Measurements from ENCODE around the gene TOMM40L. TPM values are rescaled to one million over a fixed set of nuclear protein-coding genes. Genes with fewer than 3 reads are reported as not detected.
A peak's percentile ranks its signal among the peaks of the same experiment; 100 is the strongest.
"Not testable (repeated sequence)": the region's sequence is repeated elsewhere in the genome, so short reads cannot be mapped to it uniquely, and the experiment has no call there.

The TOMM40L gene
- polyA plus RNA-seq, 1 donor from 2014 or later, result 3.8 TPM

- H3K4me1 Mint-ChIP-seq, result peaks cover 19 to 23% (median 22%) of the 10 kb centered on the region in 3 donors
Measured at GRCh38 chr1:161223805-161224694, 1.8 kb upstream of the TOMM40L start.

GRCh38 chr1:161224695-161225087 lies 1.2 kb upstream of the TOMM40L start:
- not testable (repeated sequence) for H3K9me3 Mint-ChIP-seq, H3K36me3 Mint-ChIP-seq, H3K4me3 Mint-ChIP-seq, H3K27ac Mint-ChIP-seq
- peaks cover 26% of the 10 kb centered on the region for H3K27me3 Mint-ChIP-seq
- H3K4me1 Mint-ChIP-seq, result peaks cover 18 to 23% (median 22%) of the 10 kb centered on the region in 3 donors

More at GRCh38 chr1:161223805-161224694, 1.8 kb upstream of the TOMM40L start:
- Mint-ChIP-seq H3K9me3 (peaks cover 0 to 2% (median 0%) of the 10 kb centered on the region in 3 donors), H3K27me3 (peaks cover 26% of the 10 kb centered on the region), H3K4me3 (no peak overlapping the region), H3K27ac (no peak overlapping the region), H3K36me3 (peaks cover 6% of the 10 kb centered on the region)

DNA sequence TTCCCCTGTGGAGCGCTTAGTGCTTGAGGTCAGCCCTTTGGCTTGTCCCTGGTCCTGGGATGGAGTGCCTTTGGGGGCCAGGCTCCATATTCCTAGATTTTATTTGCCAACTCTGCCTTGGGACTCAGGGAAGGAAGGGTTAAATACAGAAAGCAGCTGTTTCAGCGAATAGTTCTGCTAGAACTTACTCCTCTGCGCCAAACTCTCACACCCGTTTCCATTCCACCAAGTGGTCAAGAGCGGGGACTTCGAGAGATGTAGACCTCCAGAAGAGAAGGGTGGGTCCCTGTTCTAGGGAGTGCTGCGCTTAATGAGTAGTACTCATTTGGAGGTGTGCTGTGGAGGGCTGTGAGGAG lies 704 bp upstream of the TOMM40L start:
- H3K4me1 Mint-ChIP-seq, result peaks cover 18 to 23% (median 22%) of the 10 kb centered on the region in 3 donors
- H3K9me3 Mint-ChIP-seq, result no peaks in the 10 kb centered on the region

DNA sequence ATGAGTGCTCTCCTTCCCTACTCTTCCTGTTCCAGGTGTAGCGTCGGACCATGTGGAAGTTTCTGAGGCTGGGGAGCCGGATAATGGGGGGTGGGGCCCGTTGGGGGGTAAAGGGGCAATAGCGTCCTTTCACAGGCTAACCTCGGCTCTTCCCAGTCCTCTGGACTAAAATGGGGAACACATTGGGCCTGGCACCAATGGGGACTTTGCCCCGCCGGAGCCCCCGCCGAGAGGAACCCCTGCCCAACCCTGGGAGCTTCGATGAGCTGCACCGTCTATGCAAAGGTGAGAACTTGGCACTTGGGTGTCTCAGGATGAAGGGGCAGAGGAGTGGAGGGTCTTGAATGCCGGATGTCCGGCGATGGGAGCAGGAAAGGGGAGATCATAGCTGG lies 456 bp downstream of the TOMM40L start:
- no peaks in the 10 kb centered on the region for H3K9me3 Mint-ChIP-seq
- H3K36me3 Mint-ChIP-seq, result peaks cover 6% of the 10 kb centered on the region
- H3K4me1 Mint-ChIP-seq, result peaks cover 18 to 23% (median 22%) of the 10 kb centered on the region in 3 donors
- peak overlapping the region in 2 of 3 donors; percentile 70 to 90 for H3K27ac Mint-ChIP-seq
- peaks cover 18% of the 10 kb centered on the region for H3K27me3 Mint-ChIP-seq
- H3K4me3 Mint-ChIP-seq, result peak overlapping the region; percentile 82 to 100 (median 98)

More for the DNA sequence above, 704 bp upstream of the TOMM40L start:
- Mint-ChIP-seq H3K27me3 (peaks cover 24% of the 10 kb centered on the region), H3K27ac (peak overlapping the region in 2 of 3 donors; percentile 70 to 91), H3K36me3 (peaks cover 6% of the 10 kb centered on the region), H3K4me3 (peak overlapping the region in 3 of 4 donors; percentile 82 to 100 (median 99))

DNA sequence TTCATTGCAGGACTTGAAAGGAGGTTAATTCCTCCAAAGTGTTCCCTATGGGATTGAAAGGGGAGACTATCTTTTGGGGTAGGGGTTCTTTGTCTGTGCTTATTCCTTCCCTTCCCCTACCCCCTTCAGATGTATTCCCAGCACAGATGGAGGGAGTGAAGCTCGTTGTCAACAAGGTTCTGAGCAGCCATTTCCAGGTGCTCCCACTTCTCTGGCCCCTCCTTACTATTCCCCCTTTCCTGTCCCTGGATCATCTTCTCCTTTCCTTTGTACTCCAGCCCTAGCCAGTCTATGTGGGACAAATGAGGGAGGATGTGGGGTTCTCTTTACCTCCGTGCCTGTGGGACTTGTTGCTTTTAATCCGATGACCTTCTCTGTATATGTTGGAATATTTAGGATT lies 899 bp downstream of the TOMM40L start:
- H3K27ac Mint-ChIP-seq, result no peak overlapping the region
- H3K9me3 Mint-ChIP-seq, result no peaks in the 10 kb centered on the region
- H3K27me3 Mint-ChIP-seq, result peaks cover 18% of the 10 kb centered on the region
- H3K4me3 Mint-ChIP-seq, result peak overlapping the region; percentile 67 to 91 (median 72)
- peaks cover 18 to 23% (median 22%) of the 10 kb centered on the region in 3 donors for H3K4me1 Mint-ChIP-seq
- H3K36me3 Mint-ChIP-seq, result peaks cover 6% of the 10 kb centered on the region

- Mint-ChIP-seq H3K27ac (peak overlapping the region; percentile 6 to 36 (median 33)), H3K9me3 (no peaks in the 10 kb centered on the region), H3K4me3 (peak overlapping the region; percentile 55 to 91 (median 72)), H3K4me1 (peaks cover 18 to 23% (median 22%) of the 10 kb centered on the region in 3 donors), H3K36me3 (peaks cover 8% of the 10 kb centered on the region), H3K27me3 (peaks cover 14% of the 10 kb centered on the region)
Measured at GRCh38 chr1:161227196-161227871, 1.5 kb downstream of the TOMM40L start.

DNA sequence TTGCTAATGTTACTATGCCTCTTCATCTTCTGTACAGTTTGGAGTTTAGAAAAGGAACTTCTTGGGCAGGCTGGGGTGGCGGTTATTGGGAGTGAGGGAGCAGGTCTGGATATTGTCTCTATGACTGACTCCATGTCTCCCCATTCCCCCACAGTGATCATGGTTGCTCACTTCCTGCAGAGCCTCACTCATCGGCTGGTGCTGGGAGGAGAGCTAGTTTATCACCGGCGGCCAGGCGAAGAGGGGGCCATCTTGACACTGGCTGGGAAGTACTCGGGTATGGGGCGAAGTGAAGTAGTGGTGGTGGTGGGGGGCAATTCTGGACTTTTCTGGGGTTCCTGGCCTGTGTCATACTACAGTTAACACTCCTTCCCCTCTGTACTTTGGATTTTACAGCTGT lies 2.2 kb downstream of the TOMM40L start:
- Mint-ChIP-seq H3K27ac (no peak overlapping the region), H3K4me3 (peak overlapping the region in 3 of 4 donors; percentile 10 to 71 (median 55)), H3K36me3 (peaks cover 8% of the 10 kb centered on the region), H3K9me3 (no peaks in the 10 kb centered on the region), H3K27me3 (peaks cover 8% of the 10 kb centered on the region), H3K4me1 (peaks cover 18 to 23% (median 22%) of the 10 kb centered on the region in 3 donors)

- Mint-ChIP-seq H3K4me1 (peaks cover 18 to 23% (median 22%) of the 10 kb centered on the region in 3 donors), H3K27me3 (no peaks in the 10 kb centered on the region), H3K9me3 (no peaks in the 10 kb centered on the region), H3K4me3 (no peak overlapping the region), H3K36me3 (peaks cover 8% of the 10 kb centered on the region), H3K27ac (no peak overlapping the region)
Measured at GRCh38 chr1:161229896-161230295, 4.0 kb downstream of the TOMM40L start.

DNA sequence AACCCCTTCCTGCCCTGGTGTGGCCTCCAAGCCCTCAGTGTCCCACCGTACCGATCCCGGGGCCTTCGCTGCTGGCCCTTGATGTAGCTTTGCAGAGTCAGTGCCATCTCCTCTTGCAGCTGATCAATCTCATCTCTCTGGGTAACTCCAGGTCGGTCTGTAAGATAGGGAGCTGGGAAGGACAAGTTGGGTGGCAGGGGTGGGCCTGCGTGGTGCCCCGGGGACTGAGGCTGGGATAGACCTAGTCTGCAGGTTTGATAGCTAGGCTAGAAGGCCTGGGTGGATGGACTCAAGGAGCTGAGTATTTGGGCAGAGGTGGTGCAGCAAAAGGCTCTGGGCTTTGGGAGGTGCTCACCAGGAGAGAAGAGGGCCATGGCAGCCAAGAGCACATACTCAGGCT lies 4.9 kb downstream of the TOMM40L start:
- H3K4me1 Mint-ChIP-seq, result peaks cover 13 to 17% (median 17%) of the 10 kb centered on the region in 3 donors
- H3K36me3 Mint-ChIP-seq, result peaks cover 8% of the 10 kb centered on the region
- no peaks in the 10 kb centered on the region for H3K27me3 Mint-ChIP-seq
- H3K27ac Mint-ChIP-seq, result peak overlapping the region in 1 of 3 donors; percentile 9
- no peak overlapping the region for H3K4me3 Mint-ChIP-seq
- H3K9me3 Mint-ChIP-seq, result no peaks in the 10 kb centered on the region

- peaks cover 4% of the 10 kb centered on the region for H3K27me3 Mint-ChIP-seq
- H3K27ac Mint-ChIP-seq, result no peak overlapping the region
- H3K4me1 Mint-ChIP-seq, result no peaks in the 10 kb centered on the region
- peaks cover 6% of the 10 kb centered on the region for H3K36me3 Mint-ChIP-seq
- no peaks in the 10 kb centered on the region for H3K9me3 Mint-ChIP-seq
- H3K4me3 Mint-ChIP-seq, result no peak overlapping the region
Measured at GRCh38 chr1:161233102-161233501, 7.2 kb downstream of the TOMM40L start.

GRCh38 chr1:161235957-161236775 lies 10.3 kb downstream of the TOMM40L start:
- Mint-ChIP-seq H3K27ac (no peak overlapping the region), H3K9me3 (no peaks in the 10 kb centered on the region), H3K4me1 (no peaks in the 10 kb centered on the region), H3K36me3 (peaks cover 1% of the 10 kb centered on the region), H3K4me3 (no peak overlapping the region), H3K27me3 (peaks cover 6% of the 10 kb centered on the region)

GRCh38 chr1:161238039-161238473 lies 12.2 kb downstream of the TOMM40L start, which contains the start of gene NR1I3:
Gene NR1I3, minus strand, starts transcription at chr1:161238203. Its CDS starts 1,638 bp downstream, at chr1:161236565.
- Mint-ChIP-seq H3K4me3 (peak within 1 kb of the TSS in 1 of 4 donors; percentile 52), H3K4me1 (peaks cover 0 to 4% (median 3%) of the 10 kb centered on the region in 3 donors), H3K9me3 (no peaks in the 10 kb centered on the region), H3K27me3 (peaks cover 6% of the 10 kb centered on the region), H3K36me3 (no peaks in the 10 kb centered on the region), H3K27ac (no peak within 1 kb of the TSS)

DNA sequence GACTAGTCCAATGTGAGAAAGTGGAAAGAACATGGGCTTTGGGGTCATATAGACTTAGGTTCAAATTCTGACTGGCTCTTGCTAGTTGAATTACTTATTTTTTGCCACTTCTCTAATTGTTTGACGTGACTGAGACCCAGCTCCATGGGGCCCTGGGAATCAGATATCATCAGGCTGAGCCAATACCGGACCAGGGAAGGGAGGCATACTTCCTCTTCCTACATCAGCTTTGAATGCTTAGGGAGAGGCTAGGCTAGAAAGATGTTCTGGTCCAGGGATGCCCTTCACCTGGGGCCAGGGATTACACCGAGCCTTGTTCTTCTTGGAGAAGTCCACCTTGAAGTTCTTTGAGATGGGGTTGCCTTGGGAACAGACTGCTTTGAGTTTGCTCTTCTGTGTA lies 15.8 kb downstream of the TOMM40L start:
- Mint-ChIP-seq H3K4me3 (no peak overlapping the region), H3K27ac (no peak overlapping the region), H3K9me3 (no peaks in the 10 kb centered on the region), H3K36me3 (peaks cover 3% of the 10 kb centered on the region), H3K4me1 (peaks cover 0 to 5% (median 3%) of the 10 kb centered on the region in 3 donors), H3K27me3 (peaks cover 6% of the 10 kb centered on the region)

DNA sequence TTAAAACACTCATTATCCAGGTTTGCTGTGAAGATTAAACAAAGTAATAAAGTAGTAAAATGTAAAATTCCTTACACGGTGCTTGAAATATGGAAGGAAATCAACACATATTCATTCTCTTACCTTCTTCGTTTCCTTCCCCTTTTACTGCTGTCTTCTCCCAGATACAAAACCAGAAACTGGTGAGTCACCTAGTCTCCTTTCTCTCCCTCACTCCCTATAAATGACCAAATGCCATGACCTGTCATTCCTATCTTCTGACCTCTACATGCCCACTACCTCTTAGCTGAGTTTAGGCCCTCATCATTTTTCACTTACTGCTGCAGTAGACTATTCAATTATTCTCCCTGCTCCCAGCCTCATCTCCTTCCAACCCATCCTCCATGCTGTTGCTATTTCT lies 16.5 kb downstream of the TOMM40L start:
- peak overlapping the region in 2 of 3 donors; percentile 0 to 75 for H3K27ac Mint-ChIP-seq
- H3K27me3 Mint-ChIP-seq, result peaks cover 8% of the 10 kb centered on the region
- H3K4me3 Mint-ChIP-seq, result no peak overlapping the region
- peaks cover 5% of the 10 kb centered on the region for H3K36me3 Mint-ChIP-seq
- peaks cover 0 to 5% (median 3%) of the 10 kb centered on the region in 3 donors for H3K4me1 Mint-ChIP-seq
- H3K9me3 Mint-ChIP-seq, result no peaks in the 10 kb centered on the region

All from IgD-negative memory B cell (primary cell).